GM19240 (cell line): Measurements from ENCODE around the gene NLGN1.

Experiments used
- DNase-seq: peaks from one replicate; pipeline ENCODE4 v3.0.0; 2011; ENCODE audit warnings: low spot score; ENCODE audit not compliant: insufficient read length

The NLGN1 gene

GRCh38 chr3:174268061-174268460, 870.5 kb downstream of the NLGN1 start:
- DNase-seq = no peak

- DNase-seq = no peak
Observed at GRCh38 chr3:174268586-174268985, 871.0 kb downstream of the NLGN1 start.

- DNase-seq = no peak
Observed at GRCh38 chr3:174270841-174271240, 873.3 kb downstream of the NLGN1 start.

GRCh38 chr3:174275336-174275735, 877.8 kb downstream of the NLGN1 start:
- DNase-seq = no peak

GRCh38 chr3:174276826-174277225, 879.3 kb downstream of the NLGN1 start:
- no peak for DNase-seq

GRCh38 chr3:174278094-174278493, 880.5 kb downstream of the NLGN1 start:
- DNase-seq = no peak

GRCh38 chr3:174280186-174280585, 882.6 kb downstream of the NLGN1 start:
- DNase-seq = no peak

GRCh38 chr3:174285242-174285864, 887.8 kb downstream of the NLGN1 start:
- DNase-seq = no peak

- no peak for DNase-seq
Observed at GRCh38 chr3:174287705-174288104, 890.2 kb downstream of the NLGN1 start.

- DNase-seq = no peak
Observed at GRCh38 chr3:174294616-174295015, 897.1 kb downstream of the NLGN1 start.

GRCh38 chr3:174295306-174296092, 898.0 kb downstream of the NLGN1 start:
- no peak for DNase-seq

- no peak for DNase-seq
Observed at GRCh38 chr3:174302746-174303315, 905.3 kb downstream of the NLGN1 start.

GRCh38 chr3:174303907-174304560, 906.5 kb downstream of the NLGN1 start:
- DNase-seq = no peak

GRCh38 chr3:174308736-174309135, 911.2 kb downstream of the NLGN1 start:
- DNase-seq = no peak

- DNase-seq = no peak
Observed at GRCh38 chr3:174310475-174310983, 913.0 kb downstream of the NLGN1 start.

- no peak for DNase-seq
Observed at GRCh38 chr3:174315225-174315624, 917.7 kb downstream of the NLGN1 start.

- no peak for DNase-seq
Observed at GRCh38 chr3:174317005-174317404, 919.5 kb downstream of the NLGN1 start.

GRCh38 chr3:174318181-174318580, 920.6 kb downstream of the NLGN1 start:
- no peak for DNase-seq

- no peak for DNase-seq
Observed at GRCh38 chr3:174321548-174321947, 924.0 kb downstream of the NLGN1 start.

- no peak for DNase-seq
Observed at GRCh38 chr3:174322789-174323188, 925.2 kb downstream of the NLGN1 start.

GRCh38 chr3:174325171-174325570, 927.6 kb downstream of the NLGN1 start:
- no peak for DNase-seq
